Kidney capillary endothelial cell (primary cell): ENCODE measurements around the gene ADAMTSL2.

Experiments
- DNase-seq: peaks from one replicate; pipeline ENCODE4 v3.0.0-alpha.2; 2018; ENCODE audit warnings: low spot score

Gene ADAMTSL2

GRCh38 chr9:133534346-133535291 is at the start of gene ADAMTSL2:
Gene ADAMTSL2, plus strand, starts transcription at chr9:133534704. Its CDS starts 2,009 bp downstream, at chr9:133536713.
- peak; percentile 61 for DNase-seq

- no peak for DNase-seq
Observed at GRCh38 chr9:133485531-133486260, 48.8 kb upstream of the ADAMTSL2 start.

GRCh38 chr9:133487331-133487725 is 47.2 kb upstream of the ADAMTSL2 start:
- DNase-seq, result no peak

- no peak for DNase-seq
Observed at GRCh38 chr9:133488686-133489252, 45.7 kb upstream of the ADAMTSL2 start.

GRCh38 chr9:133489253-133490190 is 45.0 kb upstream of the ADAMTSL2 start:
- DNase-seq, result no peak

GRCh38 chr9:133490201-133490681 is 44.3 kb upstream of the ADAMTSL2 start:
- no peak for DNase-seq

GRCh38 chr9:133490865-133491655 is 43.4 kb upstream of the ADAMTSL2 start:
- DNase-seq, result no peak

- no peak for DNase-seq
Observed at GRCh38 chr9:133491656-133491925, 42.9 kb upstream of the ADAMTSL2 start.

GRCh38 chr9:133492061-133493021 is 42.2 kb upstream of the ADAMTSL2 start:
- no peak for DNase-seq

GRCh38 chr9:133493428-133493827 is 41.1 kb upstream of the ADAMTSL2 start:
- no peak for DNase-seq

GRCh38 chr9:133493845-133494540 is 40.5 kb upstream of the ADAMTSL2 start:
- no peak for DNase-seq

- DNase-seq, result no peak
Observed at GRCh38 chr9:133494636-133495326, 39.7 kb upstream of the ADAMTSL2 start.

- DNase-seq, result no peak
Observed at GRCh38 chr9:133495327-133496293, 38.9 kb upstream of the ADAMTSL2 start.

GRCh38 chr9:133496861-133497842 is 37.4 kb upstream of the ADAMTSL2 start:
- no peak for DNase-seq

GRCh38 chr9:133499132-133499891 is 35.2 kb upstream of the ADAMTSL2 start:
- DNase-seq, result no peak
